Kidney capillary endothelial cell (primary cell): ENCODE data around the gene CD163.
"Not testable (repeated sequence)": the region's sequence is repeated elsewhere in the genome, so short reads cannot be mapped to it uniquely, and the experiment has no call there.

Experiments used
- DNase-seq: peaks from one replicate; pipeline ENCODE4 v3.0.0-alpha.2; 2018; ENCODE audit warnings: low spot score

CD163 gene

DNA sequence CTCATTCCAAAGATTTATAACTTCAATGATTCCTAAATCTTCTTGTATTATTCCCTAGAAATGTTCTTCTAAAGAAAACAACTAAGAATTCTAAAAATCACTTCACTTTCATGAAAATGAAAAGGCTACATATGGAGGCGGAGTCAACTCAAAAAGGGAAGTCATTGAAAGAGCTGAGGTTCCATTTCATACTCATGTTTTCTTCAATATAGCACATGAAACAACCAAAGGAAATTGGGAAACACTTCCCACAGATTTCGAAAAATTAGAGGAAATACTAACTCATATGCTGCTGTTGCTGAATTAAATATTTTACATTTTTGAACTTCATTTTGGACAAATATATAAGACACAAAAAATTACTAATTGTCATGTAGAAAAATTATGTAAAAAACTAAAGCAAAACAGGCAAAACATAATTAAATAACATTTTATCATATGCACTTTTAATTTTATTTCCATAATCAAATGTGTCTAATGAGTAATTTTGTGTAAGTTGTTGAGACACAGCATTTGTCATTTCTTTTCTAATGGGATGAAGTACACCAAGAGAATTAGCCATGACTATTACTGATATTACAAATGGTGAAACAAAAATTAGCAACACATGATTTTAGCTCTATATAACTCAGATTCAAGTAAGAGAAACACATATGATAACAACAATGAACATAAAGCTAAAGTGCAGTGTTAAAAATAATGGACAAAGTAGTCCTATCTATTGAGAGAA lies at the start of gene CD163:
TSS of gene CD163 (minus strand) at position 92 of the 730 bp plus-strand sequence. CDS start at position 5, 87 bp downstream.
- no peak for DNase-seq

- no peak for DNase-seq
Measured at GRCh38 chr12:7542813-7543212, 39.2 kb upstream of the CD163 start.

DNA sequence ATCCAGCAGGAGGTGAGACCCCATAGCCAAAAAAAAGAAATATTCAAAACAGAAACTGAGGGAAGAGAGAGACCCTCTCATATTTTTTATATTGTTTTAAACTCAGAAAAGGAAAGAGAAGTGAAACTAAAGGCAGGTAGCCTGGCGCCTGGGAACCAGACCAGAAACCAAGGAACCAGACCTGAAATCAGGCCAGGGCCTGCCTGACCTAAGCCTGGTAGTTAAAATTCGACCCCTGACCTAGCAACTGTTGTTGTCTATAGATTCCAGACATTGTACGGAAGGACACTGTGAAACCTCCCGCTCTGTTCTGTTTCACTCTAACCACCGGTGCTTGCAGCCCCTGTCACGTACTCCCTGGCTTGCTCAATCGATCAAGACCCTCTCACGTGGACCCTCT lies 38.5 kb upstream of the CD163 start:
- no peak for DNase-seq

DNA sequence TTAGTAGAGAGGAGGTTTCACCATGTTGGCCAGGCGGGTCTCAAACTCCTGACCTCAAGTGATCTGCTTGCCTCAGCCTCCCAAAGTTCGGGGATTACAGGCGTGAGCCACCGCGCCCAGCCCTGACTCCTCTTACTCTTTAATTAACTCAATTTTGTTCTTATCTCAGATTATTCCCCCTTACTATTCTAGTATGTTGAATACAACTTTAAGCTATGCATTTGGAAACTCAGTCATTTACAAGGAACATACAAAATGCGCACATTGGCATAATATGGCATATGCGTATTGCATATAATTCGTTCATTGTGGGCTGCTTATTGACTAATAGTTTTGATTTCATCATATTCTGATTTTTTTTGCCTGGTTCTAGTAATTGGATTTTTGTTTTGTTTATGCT lies 10.8 kb upstream of the CD163 start:
- DNase-seq, result no peak

DNA sequence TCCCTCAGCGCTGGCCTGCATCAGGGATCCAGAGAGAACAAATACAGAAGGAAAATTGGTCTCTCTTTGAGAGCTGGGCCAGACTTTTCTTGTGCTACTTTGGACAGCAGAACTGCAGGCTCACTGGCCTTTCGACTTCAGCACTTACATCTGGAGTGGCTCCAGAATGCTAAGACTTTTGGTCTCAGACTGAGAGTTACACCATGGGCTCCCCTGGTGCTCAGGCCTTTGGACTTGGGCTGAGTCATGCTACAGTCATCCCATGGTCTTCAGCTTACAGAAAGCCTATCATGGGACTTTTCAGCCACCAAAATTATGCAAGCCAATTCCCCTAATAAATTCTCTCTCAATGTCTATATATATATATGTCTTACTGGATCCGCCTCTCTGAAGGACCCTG lies 9.0 kb upstream of the CD163 start:
- DNase-seq, result no peak

DNA sequence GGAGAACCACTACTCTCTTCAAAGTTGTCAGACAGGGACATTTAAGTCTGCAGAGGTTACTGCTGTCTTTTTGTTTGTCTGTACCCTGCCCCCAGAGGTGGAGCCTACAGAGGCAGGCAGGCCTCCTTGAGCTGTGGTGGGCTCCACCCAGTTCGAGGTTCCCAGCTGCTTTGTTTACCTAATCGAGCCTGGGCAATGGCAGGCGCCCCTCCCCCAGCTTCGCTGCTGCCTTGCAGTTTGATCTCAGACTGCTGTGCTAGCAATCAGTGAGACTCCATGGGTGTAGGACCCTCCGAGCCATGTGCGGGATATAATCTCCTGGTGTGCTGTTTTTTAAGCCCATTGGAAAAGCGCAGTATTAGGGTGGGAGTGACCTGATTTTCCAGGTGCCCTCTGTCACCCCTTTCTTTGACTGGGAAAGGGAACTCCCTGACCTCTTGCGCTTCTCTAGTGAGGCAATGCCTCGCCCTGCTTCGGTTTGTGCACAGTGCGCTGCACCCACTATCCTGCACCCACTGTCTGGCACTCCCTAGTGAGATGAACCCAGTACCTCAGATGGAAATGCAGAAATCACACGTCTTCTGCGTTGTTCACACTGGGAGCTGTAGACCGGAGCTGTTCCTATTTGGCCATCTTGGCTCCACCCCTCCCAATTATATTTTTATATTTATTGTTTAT lies 6.4 kb upstream of the CD163 start:
- DNase-seq, result not testable (repeated sequence)

- DNase-seq, result no peak
Measured at GRCh38 chr12:7502612-7503011, 965 bp downstream of the CD163 start.

- DNase-seq, result no peak
Measured at GRCh38 chr12:7501031-7501588, 2.5 kb downstream of the CD163 start.

GRCh38 chr12:7499636-7500035 lies 3.9 kb downstream of the CD163 start:
- DNase-seq, result no peak

DNA sequence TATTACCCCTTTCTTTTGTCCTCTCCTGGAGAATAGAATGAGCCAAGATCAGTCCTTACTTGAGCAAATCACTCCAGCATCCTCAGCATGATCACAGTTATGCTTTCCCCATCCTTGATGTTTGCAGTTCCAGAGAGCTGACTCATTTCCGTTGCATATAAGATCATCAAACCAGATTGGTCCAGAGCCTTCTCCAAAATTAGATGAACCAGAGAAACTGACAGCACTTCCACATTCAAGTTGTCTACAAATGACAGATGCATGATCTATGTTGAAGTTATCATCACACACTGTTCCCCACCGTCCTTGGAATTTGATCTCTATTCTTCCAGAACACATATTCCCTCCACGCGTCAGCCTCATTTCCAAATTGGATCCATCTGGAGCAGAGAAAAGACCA lies 4.8 kb downstream of the CD163 start:
- DNase-seq, result peak; percentile 1

- no peak for DNase-seq
Measured at GRCh38 chr12:7497661-7498060, 5.9 kb downstream of the CD163 start.

GRCh38 chr12:7496451-7496850 lies 7.1 kb downstream of the CD163 start:
- DNase-seq, result no peak

GRCh38 chr12:7495136-7495535 lies 8.4 kb downstream of the CD163 start:
- no peak for DNase-seq

- no peak for DNase-seq
Measured at GRCh38 chr12:7493006-7493405, 10.6 kb downstream of the CD163 start.

GRCh38 chr12:7486512-7486911 lies 17.1 kb downstream of the CD163 start:
- DNase-seq, result no peak

- no peak for DNase-seq
Measured at GRCh38 chr12:7485095-7485494, 18.5 kb downstream of the CD163 start.

- DNase-seq, result no peak
Measured at GRCh38 chr12:7483343-7483742, 20.2 kb downstream of the CD163 start.

- no peak for DNase-seq
Measured at GRCh38 chr12:7479771-7480170, 23.8 kb downstream of the CD163 start.

- DNase-seq, result no peak
Measured at GRCh38 chr12:7472060-7472459, 31.5 kb downstream of the CD163 start.

GRCh38 chr12:7460375-7461259 lies 43.0 kb downstream of the CD163 start:
- peak; percentile 39 for DNase-seq

DNA sequence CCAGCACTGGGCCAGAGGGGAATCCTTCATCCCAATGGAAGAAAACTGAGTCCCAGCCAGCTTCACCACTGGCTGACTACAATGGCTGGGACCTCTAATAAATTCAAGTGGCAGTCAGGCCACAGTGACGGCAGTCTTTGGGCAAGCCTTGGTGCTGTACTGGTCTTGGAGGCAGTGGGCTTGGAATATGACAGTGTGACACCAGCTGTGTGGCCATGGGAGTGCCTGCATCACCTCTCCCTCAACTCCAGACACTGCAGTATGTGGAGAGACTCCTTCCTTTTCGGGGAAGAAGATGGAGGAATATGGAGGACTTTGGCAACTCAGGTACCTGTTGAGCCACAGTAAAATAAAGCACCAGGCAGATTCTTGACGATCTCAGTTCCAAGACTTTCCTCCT lies 43.6 kb downstream of the CD163 start:
- DNase-seq, result no peak

DNA sequence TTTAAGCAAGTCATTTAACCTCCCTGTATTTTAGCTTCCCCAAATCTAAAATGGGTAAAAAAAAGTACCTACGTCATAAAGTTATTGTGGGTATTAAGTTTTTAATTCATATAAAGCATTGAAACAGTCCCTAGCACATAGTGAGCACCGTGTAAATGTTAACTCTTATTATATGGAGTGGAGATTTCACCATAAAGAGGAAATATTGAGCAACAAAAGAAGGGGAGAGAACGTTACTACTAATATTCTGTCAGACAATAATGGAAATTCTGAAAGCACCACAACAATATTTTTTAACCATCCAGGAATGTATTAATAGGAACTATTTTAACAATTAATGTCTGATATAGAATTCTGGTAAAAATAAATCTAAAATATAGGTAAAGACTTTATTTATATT lies 51.8 kb downstream of the CD163 start:
- DNase-seq, result no peak
